PC-3 (cell line): ENCODE results near the gene TMEM114. TPM values are rescaled to one million over a fixed set of nuclear protein-coding genes. Genes with fewer than 3 reads are reported as not detected.

Experiments
- ATAC-seq: fragments of 200-7000 bp; cut with Tn5 transposase; 2 replicates; pipeline ENCODE4 v1.9.1; 2020; ENCODE audit warnings: mild to moderate bottlenecking, moderate library complexity
- BruUV-seq: library from RNA; stranded (reverse); fragments of 400-500 nt; replicated peaks from 2 replicates; lab custom pipeline; 2021; lab: Mats Ljungman, UMichigan
- CTCF ChIA-PET: fragments of 300-600 bp; sonication (Branson Sonifier 250); formaldehyde crosslinking; loops from one replicate; lab custom pipeline; 2022; ENCODE audit warnings: antibody characterized with exemption; lab: Charles Lee
- POLR2A ChIA-PET: fragments of 300-600 bp; sonication (Branson Sonifier 250); formaldehyde crosslinking; loops from one replicate; lab custom pipeline; 2022; ENCODE audit warnings: antibody characterized with exemption; ENCODE audit not compliant: unreplicated experiment; lab: Charles Lee
- DNase-seq: peaks from one replicate; pipeline ENCODE4 v3.0.0-alpha.2; 2015
- H2AFZ ChIP-seq: fragments of 300-600 bp; sonication (generic); 2 replicates; pipeline ENCODE4 v1.6.0; 2016; ENCODE audit warnings: antibody characterized with exemption, low read length
- H3F3A ChIP-seq: fragments of 300-600 bp; sonication (generic); one replicate; pipeline ENCODE4 v1.6.0; 2017; ENCODE audit warnings: antibody characterized with exemption, low read length, control low read depth, mild to moderate bottlenecking; ENCODE audit not compliant: unreplicated experiment
- H3K27ac ChIP-seq: fragments of 300-600 bp; sonication (generic); 2 replicates; pipeline ENCODE4 v1.5.1; 2016; ENCODE audit warnings: mild to moderate bottlenecking, low read length
- H3K27me3 ChIP-seq: fragments of 300-600 bp; sonication (generic); 2 replicates; pipeline ENCODE4 v1.6.1; 2016; ENCODE audit warnings: low read length, mixed read lengths
- H3K36me3 ChIP-seq: fragments of 300-600 bp; sonication (generic); 2 replicates; pipeline ENCODE4 v1.6.1; 2016; ENCODE audit warnings: low read depth, mixed run types, low read length, mixed read lengths
- H3K4me1 ChIP-seq: fragments of 300-600 bp; sonication (generic); 2 replicates; pipeline ENCODE4 v1.5.1; 2016; ENCODE audit warnings: low read length; ENCODE audit not compliant: insufficient read depth
- H3K4me2 ChIP-seq: fragments of 300-600 bp; sonication (generic); 2 replicates; pipeline ENCODE4 v1.6.0; 2016; ENCODE audit warnings: low read length
- H3K4me3 ChIP-seq: fragments of 300-600 bp; sonication (generic); 2 replicates; pipeline ENCODE4 v1.5.1; 2016; ENCODE audit warnings: mild to moderate bottlenecking, low read length, mixed read lengths
- H3K79me2 ChIP-seq: fragments of 300-600 bp; sonication (generic); 2 replicates; pipeline ENCODE4 v1.6.1; 2017; ENCODE audit warnings: low read length, mixed read lengths
- H3K9ac ChIP-seq: fragments of 300-600 bp; sonication (generic); 2 replicates; pipeline ENCODE4 v1.6.0; 2016; ENCODE audit warnings: mild to moderate bottlenecking, low read length
- H3K9me2 ChIP-seq: fragments of 300-600 bp; sonication (generic); replicated peaks from 2 replicates; pipeline ENCODE4 v1.6.1; 2016; ENCODE audit warnings: mixed run types, low read length, mixed read lengths
- H3K9me3 ChIP-seq: fragments of 300-600 bp; sonication (generic); 2 replicates; pipeline ENCODE4 v1.6.1; 2016; ENCODE audit warnings: low read length, mixed read lengths
- H4K20me1 ChIP-seq: fragments of 300-600 bp; sonication (generic); 2 replicates; pipeline ENCODE4 v1.6.1; 2016; ENCODE audit warnings: low read length, mixed read lengths
- EZH2 ChIP-seq: fragments of 300-600 bp; sonication (generic); IDR thresholded peaks from one replicate; pipeline ENCODE4 v1.6.1; 2017; ENCODE audit warnings: antibody characterized with exemption, mild to moderate bottlenecking, low read length; ENCODE audit not compliant: unreplicated experiment
- EZH2phosphoT487 ChIP-seq: fragments of 300-600 bp; sonication (generic); IDR thresholded peaks from 2 replicates; pipeline ENCODE4 v1.6.1; 2018; ENCODE audit warnings: mild to moderate bottlenecking, antibody characterized with exemption, low read length, borderline replicate concordance
- intact Hi-C: fragments of 100-400 bp; cut with micrococcal nuclease; formaldehyde crosslinking; loops from 2 replicates; pipeline ENCODE4 v1.9.0; 2023
- total RNA-seq: library from RNA; depleted of rRNA; stranded (reverse); fragments of >200 nt; gene quantifications from 2 replicates; pipeline ENCODE4 v1.2.3, GENCODE V29; 2014
- TF ChIP-seq, protein P1 (sequence below): fragments of 300-600 bp; sonication (generic); conservative IDR thresholded peaks from 2 replicates; pipeline ENCODE4 v1.5.1; 2017; ENCODE audit warnings: antibody characterized with exemption, low read depth, mild to moderate bottlenecking, low read length

The TMEM114 gene
- total RNA-seq, 1 experiment from 2014 or later = not detected

GRCh38 chr16:8611886-8612600, 21.7 kb upstream of the TMEM114 start:
- H3F3A ChIP-seq = no peaks in the 10 kb centered on the region
- no peak overlapping the region for H3K4me3 ChIP-seq
- H2AFZ ChIP-seq = no peak overlapping the region
- no peak for ATAC-seq
- CTCF ChIA-PET = no interaction called here
- peaks cover 22% of the 10 kb centered on the region for H3K27me3 ChIP-seq
- no peaks in the 10 kb centered on the region for H4K20me1 ChIP-seq
- no TSS peak for BruUV-seq
- no peak overlapping the region for H3K27ac ChIP-seq
- POLR2A ChIA-PET = no interaction called here
- H3K4me1 ChIP-seq = no peaks in the 10 kb centered on the region
- TF ChIP-seq, protein P1, sequence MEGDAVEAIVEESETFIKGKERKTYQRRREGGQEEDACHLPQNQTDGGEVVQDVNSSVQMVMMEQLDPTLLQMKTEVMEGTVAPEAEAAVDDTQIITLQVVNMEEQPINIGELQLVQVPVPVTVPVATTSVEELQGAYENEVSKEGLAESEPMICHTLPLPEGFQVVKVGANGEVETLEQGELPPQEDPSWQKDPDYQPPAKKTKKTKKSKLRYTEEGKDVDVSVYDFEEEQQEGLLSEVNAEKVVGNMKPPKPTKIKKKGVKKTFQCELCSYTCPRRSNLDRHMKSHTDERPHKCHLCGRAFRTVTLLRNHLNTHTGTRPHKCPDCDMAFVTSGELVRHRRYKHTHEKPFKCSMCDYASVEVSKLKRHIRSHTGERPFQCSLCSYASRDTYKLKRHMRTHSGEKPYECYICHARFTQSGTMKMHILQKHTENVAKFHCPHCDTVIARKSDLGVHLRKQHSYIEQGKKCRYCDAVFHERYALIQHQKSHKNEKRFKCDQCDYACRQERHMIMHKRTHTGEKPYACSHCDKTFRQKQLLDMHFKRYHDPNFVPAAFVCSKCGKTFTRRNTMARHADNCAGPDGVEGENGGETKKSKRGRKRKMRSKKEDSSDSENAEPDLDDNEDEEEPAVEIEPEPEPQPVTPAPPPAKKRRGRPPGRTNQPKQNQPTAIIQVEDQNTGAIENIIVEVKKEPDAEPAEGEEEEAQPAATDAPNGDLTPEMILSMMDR = no peak
- TF ChIP-seq EZH2phosphoT487 (no peak), EZH2 (no peak)
- no peaks in the 10 kb centered on the region for H3K36me3 ChIP-seq
- H3K4me2 ChIP-seq = no peak overlapping the region
- no peak for DNase-seq
- H3K9me2 ChIP-seq = no peaks in the 10 kb centered on the region
- H3K9ac ChIP-seq = no peak overlapping the region
- no peaks in the 10 kb centered on the region for H3K79me2 ChIP-seq
- H3K9me3 ChIP-seq = no peaks in the 10 kb centered on the region
- intact Hi-C loops = no loop called here

DNA sequence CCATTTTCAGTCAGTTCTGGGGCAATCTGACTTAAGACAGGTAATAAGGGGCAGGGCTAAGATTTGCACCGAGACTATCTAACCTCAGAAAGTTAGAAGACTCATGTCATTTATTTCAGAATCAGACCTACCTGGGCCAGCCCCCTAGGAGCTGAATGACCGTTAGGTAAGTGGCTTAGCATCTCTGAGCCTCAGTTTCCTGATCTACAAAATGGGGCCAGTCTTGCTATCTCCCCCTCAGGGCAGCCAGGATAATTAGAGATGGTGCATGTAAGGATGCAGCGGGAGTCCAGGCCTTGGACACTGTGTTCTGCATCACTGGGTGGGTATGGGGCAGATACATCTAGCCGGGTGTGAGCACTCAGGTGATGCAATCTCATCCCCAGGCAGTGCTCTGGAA, 20.8 kb upstream of the TMEM114 start:
- no peaks in the 10 kb centered on the region for H3K9me3 ChIP-seq
- H3K9me2 ChIP-seq = no peaks in the 10 kb centered on the region
- intact Hi-C loops = no loop called here
- H3K79me2 ChIP-seq = no peaks in the 10 kb centered on the region
- ChIA-PET POLR2A (no interaction called here), CTCF (no interaction called here)
- TF ChIP-seq, protein P1 = no peak
- no peak overlapping the region for H2AFZ ChIP-seq
- H3K4me1 ChIP-seq = no peaks in the 10 kb centered on the region
- no peaks in the 10 kb centered on the region for H3F3A ChIP-seq
- peaks cover 19% of the 10 kb centered on the region for H3K27me3 ChIP-seq
- ATAC-seq (no peak), DNase-seq (no peak)
- H3K9ac ChIP-seq = no peak overlapping the region
- no peak overlapping the region for H3K4me3 ChIP-seq
- no peak overlapping the region for H3K4me2 ChIP-seq
- H4K20me1 ChIP-seq = no peaks in the 10 kb centered on the region
- no peak overlapping the region for H3K27ac ChIP-seq
- H3K36me3 ChIP-seq = no peaks in the 10 kb centered on the region
- no TSS peak for BruUV-seq

GRCh38 chr16:8607214-8607613, 16.9 kb upstream of the TMEM114 start:
- POLR2A ChIA-PET = no interaction called here
- Histone ChIP-seq H3K4me3 (no peak overlapping the region), H3K36me3 (no peaks in the 10 kb centered on the region), H3F3A (no peaks in the 10 kb centered on the region), H3K4me1 (no peaks in the 10 kb centered on the region), H3K27ac (no peak overlapping the region), H3K9me2 (no peaks in the 10 kb centered on the region), H2AFZ (no peak overlapping the region), H3K4me2 (no peak overlapping the region), H3K27me3 (peaks cover 9% of the 10 kb centered on the region; the same call in 1 of the 2 replicates), H3K9me3 (no peaks in the 10 kb centered on the region), H3K9ac (no peak overlapping the region), H4K20me1 (no peaks in the 10 kb centered on the region), H3K79me2 (no peaks in the 10 kb centered on the region)
- intact Hi-C loops = no loop called here
- ATAC-seq (no peak), DNase-seq (no peak)
- CTCF ChIA-PET = no interaction called here
- TF ChIP-seq, protein P1 = no peak
- TF ChIP-seq EZH2 (no peak), EZH2phosphoT487 (no peak)
- no TSS peak for BruUV-seq
